AG04450 (cell line): Measurements from ENCODE around the gene HYDIN. TPM values are rescaled to one million over a fixed set of nuclear protein-coding genes. Genes with fewer than 3 reads are reported as not detected.
"Not testable (repeated sequence)": the region's sequence is repeated elsewhere in the genome, so short reads cannot be mapped to it uniquely, and the experiment has no call there.

ENCODE experiments used
- CTCF ChIA-PET: fragments of 300-600, 350-600 bp; formaldehyde crosslinking; extraction: SDS; loops from one replicate; lab custom pipeline; 2022; ENCODE audit warnings: antibody characterized with exemption, inconsistent platforms; lab: Charles Lee
- POLR2A ChIA-PET: fragments of 350-600 bp; formaldehyde crosslinking; extraction: SDS; loops from one replicate; lab custom pipeline; 2021; ENCODE audit warnings: antibody characterized with exemption, inconsistent platforms; lab: Yijun Ruan, JAX
- DNase-seq: peaks from one replicate; pipeline ENCODE4 v3.0.0-alpha.2; 2011; ENCODE audit warnings: low read depth, low spot score
- H3K27ac ChIP-seq: one replicate; pipeline ENCODE4 v1.5.1; 2012; ENCODE audit warnings: low read depth, low read length, control low read depth
- H3K27me3 ChIP-seq: one replicate; pipeline ENCODE4 v1.6.0; 2012; ENCODE audit warnings: low read length; ENCODE audit not compliant: control insufficient read depth, insufficient read depth
- H3K4me3 ChIP-seq: 2 replicates; pipeline ENCODE4 v1.5.1; 2011; ENCODE audit warnings: mild to moderate bottlenecking, low read depth, low read length, control low read depth
- H3K9me3 ChIP-seq: 2 replicates; pipeline ENCODE4 v1.5.1; 2012; ENCODE audit warnings: low read length; ENCODE audit not compliant: control insufficient read depth, insufficient read depth
- CTCF ChIP-seq: IDR thresholded peaks from 2 replicates; pipeline ENCODE4 v1.5.1; 2011; ENCODE audit warnings: low read depth, low read length, control low read depth, inconsistent platforms
- polyA plus RNA-seq: library from polyadenylated mRNA; depleted of rRNA; stranded (reverse); fragments of >200 nt; gene quantifications from 2 replicates; pipeline ENCODE4 v1.2.3, GENCODE V29; 2011

Gene HYDIN
- polyA plus RNA-seq, 1 experiment = 0.95 TPM

DNA sequence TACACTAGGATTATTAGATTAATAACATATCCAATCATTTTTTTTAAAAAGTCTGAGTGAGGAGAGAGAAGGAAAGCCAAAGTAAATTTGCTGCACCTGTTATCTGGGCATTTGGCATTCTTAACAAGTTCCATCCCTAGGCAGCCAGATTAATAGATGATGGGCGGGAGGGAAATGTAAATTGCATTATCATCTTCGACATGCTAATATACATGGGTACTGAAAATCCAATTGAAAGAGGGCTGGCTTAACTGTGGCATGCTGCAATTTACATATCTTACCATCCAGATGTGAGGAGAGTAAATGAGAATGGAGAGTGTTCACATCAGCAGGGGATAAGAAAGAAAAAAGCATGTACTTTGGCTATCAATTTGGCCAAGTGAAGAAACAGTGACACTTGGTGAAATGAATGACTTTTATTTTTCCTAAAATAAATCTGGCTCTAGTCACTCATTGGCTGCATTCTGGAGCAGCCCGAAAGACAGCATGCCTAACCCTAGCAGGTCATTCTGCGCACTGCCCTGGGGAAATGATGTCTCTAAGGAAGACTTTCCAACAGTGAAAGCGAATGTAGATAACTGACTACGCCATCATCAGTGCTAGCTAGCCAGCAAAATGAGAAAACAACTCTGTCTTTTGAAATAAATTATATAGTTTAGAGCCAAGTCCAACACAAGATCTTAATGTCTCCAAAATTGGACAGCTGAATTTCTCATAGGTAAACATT, 57.9 kb downstream of the HYDIN start:
- TF ChIP-seq CTCF = no peak

GRCh38 chr16:71161007-71161406, 69.5 kb downstream of the HYDIN start:
- CTCF ChIA-PET, H3K9me3 ChIP-seq, H3K27me3 ChIP-seq, H3K4me3 ChIP-seq, POLR2A ChIA-PET, H3K27ac ChIP-seq, DNase-seq: not testable (repeated sequence)

More for the DNA sequence above, 57.9 kb downstream of the HYDIN start:
- Histone ChIP-seq H3K27me3 (no peaks in the 10 kb centered on the region), H3K27ac (no peak overlapping the region), H3K9me3 (no peaks in the 10 kb centered on the region), H3K4me3 (no peak overlapping the region)
- DNase-seq = no peak
- POLR2A ChIA-PET = no interaction called here
- CTCF ChIA-PET = no interaction called here

GRCh38 chr16:71157278-71157677, 73.2 kb downstream of the HYDIN start:
- H3K27me3 ChIP-seq, DNase-seq, POLR2A ChIA-PET, CTCF ChIA-PET, H3K27ac ChIP-seq, H3K4me3 ChIP-seq, H3K9me3 ChIP-seq: not testable (repeated sequence)

- H3K9me3 ChIP-seq, CTCF ChIA-PET, POLR2A ChIA-PET, H3K27me3 ChIP-seq, H3K27ac ChIP-seq, DNase-seq, H3K4me3 ChIP-seq: not testable (repeated sequence)
Measured at GRCh38 chr16:71153329-71153728, 77.2 kb downstream of the HYDIN start.

- H3K27me3 ChIP-seq, H3K4me3 ChIP-seq, POLR2A ChIA-PET, CTCF ChIA-PET, DNase-seq, H3K9me3 ChIP-seq, H3K27ac ChIP-seq: not testable (repeated sequence)
Measured at GRCh38 chr16:71151654-71152053, 78.9 kb downstream of the HYDIN start.

GRCh38 chr16:71143246-71143645, 87.3 kb downstream of the HYDIN start:
- H3K4me3 ChIP-seq, DNase-seq, H3K27me3 ChIP-seq, H3K27ac ChIP-seq, POLR2A ChIA-PET, H3K9me3 ChIP-seq, CTCF ChIA-PET: not testable (repeated sequence)

DNA sequence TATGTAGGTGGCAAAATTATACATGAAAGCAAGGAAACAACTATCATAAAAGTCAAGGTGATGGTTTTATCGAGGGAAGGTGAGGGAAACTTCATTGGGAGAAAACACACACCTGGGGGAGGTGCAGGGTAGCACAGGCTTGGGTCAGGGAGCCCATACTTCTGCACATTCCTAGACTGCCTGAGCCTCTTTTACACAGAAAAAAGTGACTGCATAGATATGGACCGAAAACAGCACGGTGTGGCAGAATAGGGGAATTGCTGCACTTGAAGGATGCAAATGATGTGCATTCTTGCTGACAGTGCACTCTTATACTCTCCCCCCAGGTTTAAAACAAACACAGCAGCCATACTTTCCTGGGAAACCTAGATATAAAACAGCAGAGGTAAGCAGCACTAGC, 120.0 kb downstream of the HYDIN start:
- H3K27ac ChIP-seq, H3K27me3 ChIP-seq, H3K9me3 ChIP-seq, DNase-seq, POLR2A ChIA-PET, H3K4me3 ChIP-seq, CTCF ChIA-PET: not testable (repeated sequence)

DNA sequence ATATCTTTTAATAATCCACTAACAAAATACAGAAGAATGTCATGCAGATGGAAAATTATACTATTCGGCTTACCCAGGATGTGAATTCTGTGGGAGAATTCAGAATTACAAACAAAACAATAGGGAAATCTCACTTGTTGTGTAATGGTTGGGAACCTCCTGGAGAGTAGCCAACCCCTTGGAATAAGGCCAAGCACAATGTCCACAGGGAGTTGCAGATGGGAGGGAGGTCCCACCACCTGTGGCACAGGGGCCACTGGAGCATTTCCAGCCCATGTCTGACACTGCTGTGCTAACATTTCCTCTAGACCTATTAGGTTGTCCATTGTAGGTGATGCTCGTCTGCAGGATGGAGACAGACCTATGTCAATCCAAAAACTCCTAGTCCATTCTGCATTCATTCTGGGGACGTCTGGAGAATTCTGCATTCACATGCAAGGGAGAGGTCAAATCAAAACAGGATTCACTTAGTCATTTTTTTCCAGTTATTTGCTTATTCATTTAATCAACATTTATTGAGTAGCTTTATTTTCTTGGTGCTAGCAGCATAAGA, 120.8 kb downstream of the HYDIN start:
- H3K4me3 ChIP-seq, DNase-seq, POLR2A ChIA-PET, CTCF ChIA-PET, H3K27ac ChIP-seq, H3K27me3 ChIP-seq, H3K9me3 ChIP-seq: not testable (repeated sequence)

GRCh38 chr16:71105881-71106280, 124.6 kb downstream of the HYDIN start:
- DNase-seq, H3K27me3 ChIP-seq, CTCF ChIA-PET, POLR2A ChIA-PET, H3K4me3 ChIP-seq, H3K9me3 ChIP-seq, H3K27ac ChIP-seq: not testable (repeated sequence)

DNA sequence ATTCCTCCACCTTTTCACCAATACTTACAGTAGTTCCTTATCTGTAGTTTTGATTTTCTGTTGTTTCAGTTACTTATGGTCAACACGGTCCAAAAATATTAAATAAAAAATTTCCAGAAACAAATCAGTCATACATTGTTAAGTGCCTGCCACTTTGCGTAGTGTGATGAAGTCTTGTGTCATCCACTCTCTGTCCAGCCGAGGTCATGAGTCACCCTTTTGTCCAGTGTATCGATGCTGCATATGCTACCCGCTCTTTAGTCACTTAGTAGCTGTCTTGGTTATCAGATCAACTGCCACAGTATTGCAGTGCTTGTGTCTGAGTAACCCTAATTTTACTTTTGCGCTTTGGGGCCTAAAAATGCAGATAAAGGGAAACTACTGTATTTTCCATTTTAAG, 146.9 kb downstream of the HYDIN start:
- H3K9me3 ChIP-seq, DNase-seq, CTCF ChIA-PET, H3K4me3 ChIP-seq, H3K27me3 ChIP-seq, H3K27ac ChIP-seq, POLR2A ChIA-PET: not testable (repeated sequence)

DNA sequence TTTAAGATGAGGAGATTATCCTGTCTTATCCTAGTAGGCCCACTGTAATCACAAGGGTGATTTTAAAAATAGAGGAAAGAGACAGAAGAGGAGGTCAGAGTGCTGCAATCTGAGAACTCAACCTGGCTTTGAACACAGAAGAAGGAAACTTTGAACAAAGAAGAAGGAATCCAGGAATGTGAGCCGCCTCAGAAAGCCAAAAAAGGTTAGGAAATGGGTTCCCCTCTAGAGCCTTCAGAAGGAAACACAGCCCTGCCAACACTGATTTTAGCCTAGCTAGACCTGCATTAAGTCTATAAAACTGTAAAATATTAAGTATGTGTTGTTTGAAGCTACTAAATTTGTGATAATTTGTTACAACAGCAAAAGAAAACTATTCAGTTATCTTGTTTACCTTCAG, 149.7 kb downstream of the HYDIN start:
- POLR2A ChIA-PET, CTCF ChIA-PET, DNase-seq, H3K27ac ChIP-seq, H3K4me3 ChIP-seq, H3K27me3 ChIP-seq, H3K9me3 ChIP-seq: not testable (repeated sequence)
